Fibroblast of villous mesenchyme (primary cell): ENCODE measurements around the gene SLIT1. TPM values are rescaled to one million over a fixed set of nuclear protein-coding genes. Genes with fewer than 3 reads are reported as not detected.

ENCODE experiments used
- DNase-seq: peaks from one replicate; pipeline ENCODE4 v3.0.0-alpha.2; 2010; ENCODE audit warnings: low read depth
- H3K4me3 ChIP-seq: 2 replicates; pipeline ENCODE4 v1.5.1; 2011; ENCODE audit warnings: low read depth, mild to moderate bottlenecking, low read length
- CTCF ChIP-seq: IDR thresholded peaks from 2 replicates; pipeline ENCODE4 v1.5.1; 2012; ENCODE audit warnings: low read depth, mild to moderate bottlenecking, low read length; ENCODE audit not compliant: insufficient read depth
- total RNA-seq: library from RNA; depleted of rRNA; stranded (reverse); fragments of >200 nt; gene quantifications from 2 replicates; pipeline ENCODE4 v1.2.3, GENCODE V29; 2012

The SLIT1 gene
- total RNA-seq, 1 donor: not detected

- no peak for TF ChIP-seq CTCF
- no peak for DNase-seq
- no peak overlapping the region for H3K4me3 ChIP-seq
Observed at GRCh38 chr10:97032624-97033023, 153.1 kb downstream of the SLIT1 start.

GRCh38 chr10:97031459-97031858, 154.3 kb downstream of the SLIT1 start:
- no peak for TF ChIP-seq CTCF
- H3K4me3 ChIP-seq: no peak overlapping the region
- no peak for DNase-seq

GRCh38 chr10:97030894-97031293, 154.9 kb downstream of the SLIT1 start:
- TF ChIP-seq CTCF: no peak
- DNase-seq: no peak
- H3K4me3 ChIP-seq: no peak overlapping the region

GRCh38 chr10:97029271-97029670, 156.5 kb downstream of the SLIT1 start:
- TF ChIP-seq CTCF: no peak
- no peak overlapping the region for H3K4me3 ChIP-seq
- DNase-seq: no peak

- DNase-seq: no peak
- H3K4me3 ChIP-seq: no peak overlapping the region
- TF ChIP-seq CTCF: no peak
Observed at GRCh38 chr10:97028832-97029178, 157.0 kb downstream of the SLIT1 start.

GRCh38 chr10:97028126-97028831, 157.5 kb downstream of the SLIT1 start:
- no peak overlapping the region for H3K4me3 ChIP-seq
- no peak for DNase-seq

More at GRCh38 chr10:97028126-97028831, 157.5 kb downstream of the SLIT1 start:
- TF ChIP-seq CTCF: no peak
